SU-DHL-6 (cell line): ENCODE results near the gene GPR35.

Experiments
- EZH2phosphoT487 ChIP-seq: fragments of 200-600 bp; sonication (generic), shearing (Covaris generic); conservative IDR thresholded peaks from 2 replicates; pipeline ENCODE4 v1.6.1; 2018; ENCODE audit warnings: mild to moderate bottlenecking, antibody characterized with exemption, low read length, moderate library complexity, mixed read lengths
- TF ChIP-seq, protein P1 (sequence below): fragments of 200-600 bp; sonication (generic); IDR thresholded peaks from one replicate; pipeline ENCODE4 v1.5.1; 2017; ENCODE audit warnings: antibody characterized with exemption, mild to moderate bottlenecking, low read length, moderate library complexity; ENCODE audit not compliant: insufficient read depth, poor library complexity, severe bottlenecking

DNA sequence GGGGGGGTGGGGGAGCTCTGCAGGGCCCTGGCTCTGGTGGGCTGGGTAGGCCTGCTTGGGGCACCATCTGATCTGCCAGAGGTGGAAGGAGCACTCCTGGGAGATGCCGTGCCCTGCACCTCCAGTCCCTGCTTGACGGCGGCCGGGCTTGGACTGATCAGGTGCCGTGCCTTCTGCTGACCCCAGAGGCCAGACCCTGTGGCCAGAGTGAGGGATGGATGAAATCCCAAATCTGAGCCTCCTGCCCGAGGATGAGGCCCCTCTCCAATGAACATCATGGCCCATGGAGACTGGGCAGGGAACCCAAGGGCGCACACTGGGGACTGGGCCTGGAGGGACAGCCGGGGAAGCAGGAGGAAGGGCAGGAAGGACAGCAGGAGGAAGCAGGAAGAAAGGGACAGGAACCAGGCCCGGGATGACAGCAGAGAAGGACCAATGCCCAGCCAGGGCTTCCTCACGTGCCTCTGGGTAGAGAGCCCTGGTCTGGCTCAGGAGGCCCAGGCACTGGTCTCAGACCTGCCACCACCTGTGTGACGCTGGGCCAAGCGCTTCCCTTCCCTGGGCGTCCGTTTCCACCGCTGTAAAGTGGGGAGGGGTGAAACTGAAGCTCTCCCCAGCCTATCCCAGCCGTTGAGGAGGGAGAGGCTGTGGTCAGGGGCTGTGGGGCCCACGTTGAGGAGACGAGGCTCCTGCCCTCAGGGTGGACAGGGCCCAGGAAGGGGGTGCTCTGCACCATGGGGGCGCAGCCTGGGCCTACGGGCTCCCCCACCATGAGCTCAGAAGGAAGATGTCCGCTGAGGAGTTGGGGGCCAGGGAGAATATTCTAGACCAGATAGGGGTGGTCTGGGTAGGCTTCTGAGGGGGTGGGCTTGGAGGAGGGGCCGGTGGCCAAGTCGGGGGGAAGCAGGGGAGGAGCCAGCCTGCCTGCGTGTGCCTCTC, 1.0 kb upstream of the GPR35 start:
- TF ChIP-seq, protein P1, sequence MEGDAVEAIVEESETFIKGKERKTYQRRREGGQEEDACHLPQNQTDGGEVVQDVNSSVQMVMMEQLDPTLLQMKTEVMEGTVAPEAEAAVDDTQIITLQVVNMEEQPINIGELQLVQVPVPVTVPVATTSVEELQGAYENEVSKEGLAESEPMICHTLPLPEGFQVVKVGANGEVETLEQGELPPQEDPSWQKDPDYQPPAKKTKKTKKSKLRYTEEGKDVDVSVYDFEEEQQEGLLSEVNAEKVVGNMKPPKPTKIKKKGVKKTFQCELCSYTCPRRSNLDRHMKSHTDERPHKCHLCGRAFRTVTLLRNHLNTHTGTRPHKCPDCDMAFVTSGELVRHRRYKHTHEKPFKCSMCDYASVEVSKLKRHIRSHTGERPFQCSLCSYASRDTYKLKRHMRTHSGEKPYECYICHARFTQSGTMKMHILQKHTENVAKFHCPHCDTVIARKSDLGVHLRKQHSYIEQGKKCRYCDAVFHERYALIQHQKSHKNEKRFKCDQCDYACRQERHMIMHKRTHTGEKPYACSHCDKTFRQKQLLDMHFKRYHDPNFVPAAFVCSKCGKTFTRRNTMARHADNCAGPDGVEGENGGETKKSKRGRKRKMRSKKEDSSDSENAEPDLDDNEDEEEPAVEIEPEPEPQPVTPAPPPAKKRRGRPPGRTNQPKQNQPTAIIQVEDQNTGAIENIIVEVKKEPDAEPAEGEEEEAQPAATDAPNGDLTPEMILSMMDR, result no peak
- TF ChIP-seq EZH2phosphoT487, result no peak
